Natural killer cell (primary cell): ENCODE results near the gene PPP1R16B. TPM values are rescaled to one million over a fixed set of nuclear protein-coding genes. Genes with fewer than 3 reads are reported as not detected.
A peak's percentile ranks its signal among the peaks of the same experiment; 100 is the strongest.

Experiments used
- ATAC-seq, 3 donors: fragments of 150-1000 bp in 2 of 3; fragments of 200-7000 bp in 1 of 3; cut with Tn5 transposase; 1 replicate in 1 of 3; 2 replicates in 2 of 3; pipeline ENCODE4 v1.10.0; 2021; ENCODE audit warnings: mild to moderate bottlenecking in 2 of 3, moderate library complexity in 2 of 3
- DNase-seq, 2 donors: peaks; one replicate each; pipeline versions ENCODE4 v3.0.0 to v3.0.0-alpha.2; 2013 to 2021; ENCODE audit warnings: mixed read lengths in 1 of 2
- H3K27ac ChIP-seq: one replicate; pipeline ENCODE4 v1.5.1; 2013; ENCODE audit warnings: mild to moderate bottlenecking, low read length
- H3K27me3 ChIP-seq: one replicate; pipeline ENCODE4 v1.6.1; 2013; ENCODE audit warnings: low read length; ENCODE audit not compliant: control insufficient read depth, insufficient read depth
- H3K36me3 ChIP-seq: one replicate; pipeline ENCODE4 v1.6.1; 2013; ENCODE audit warnings: low read length; ENCODE audit not compliant: control insufficient read depth, insufficient read depth
- H3K4me1 ChIP-seq: one replicate; pipeline ENCODE4 v1.6.1; 2013; ENCODE audit warnings: low read length; ENCODE audit not compliant: control insufficient read depth, insufficient read depth
- H3K4me3 ChIP-seq: one replicate; pipeline ENCODE4 v1.5.1; 2013; ENCODE audit warnings: low read length
- H3K9me3 ChIP-seq: one replicate; pipeline ENCODE4 v1.6.1; 2013; ENCODE audit warnings: low read length; ENCODE audit not compliant: control insufficient read depth, insufficient read depth
- H3K27ac Mint-ChIP-seq, 2 donors: one replicate each; pipeline ENCODE4 v1.8.0; 2022; ENCODE audit warnings: mild to moderate bottlenecking in 2 of 2, mixed read lengths in 2 of 2, moderate library complexity in 1 of 2
- H3K27me3 Mint-ChIP-seq, 2 donors: one replicate each; pipeline ENCODE4 v1.8.0; 2022; ENCODE audit warnings: low read depth in 2 of 2, mixed read lengths in 2 of 2
- H3K36me3 Mint-ChIP-seq: one replicate; pipeline ENCODE4 v1.8.0; 2022; ENCODE audit warnings: mixed read lengths
- H3K4me1 Mint-ChIP-seq, 2 donors: one replicate each; pipeline ENCODE4 v1.8.0; 2022; ENCODE audit warnings: mixed read lengths in 2 of 2
- H3K4me3 Mint-ChIP-seq: one replicate; pipeline ENCODE4 v1.8.0; 2022; ENCODE audit warnings: mild to moderate bottlenecking, moderate library complexity, mixed read lengths
- H3K9me3 Mint-ChIP-seq, 2 donors: one replicate each; pipeline ENCODE4 v1.8.0; 2022; ENCODE audit warnings: mixed read lengths in 2 of 2
- WGBS: methylation state at CpG from one replicate; pipeline ENCODE4 v1.1.7; 2013; ENCODE audit warnings: missing lambda C conversion rate; ENCODE audit not compliant: insufficient coverage; 5-methylcytosine and 5-hydroxymethylcytosine counted together
- intact Hi-C: fragments of 100-400 bp; cut with micrococcal nuclease; formaldehyde crosslinking; loops from one replicate; pipeline ENCODE4 v1.14.2; 2022
- total RNA-seq, 4 donors: library from RNA; stranded (reverse); fragments of 120-200 nt in 1 of 4; gene quantifications; one replicate each; pipeline versions ENCODE4 v1.2.3 to v1.2.4, GENCODE V29; 2013 to 2022
- TF ChIP-seq, protein P1 (sequence below): fragments of 200-600 bp; IDR thresholded peaks from one replicate; pipeline ENCODE4 v1.8.0; 2022; ENCODE audit warnings: antibody characterized with exemption

Gene PPP1R16B
- total RNA-seq, 3 donors from 2014 or later (not counting 1 experiment from before 2014, with no cell fraction given): 52.0 to 62.3 (median 53.7) TPM

DNA sequence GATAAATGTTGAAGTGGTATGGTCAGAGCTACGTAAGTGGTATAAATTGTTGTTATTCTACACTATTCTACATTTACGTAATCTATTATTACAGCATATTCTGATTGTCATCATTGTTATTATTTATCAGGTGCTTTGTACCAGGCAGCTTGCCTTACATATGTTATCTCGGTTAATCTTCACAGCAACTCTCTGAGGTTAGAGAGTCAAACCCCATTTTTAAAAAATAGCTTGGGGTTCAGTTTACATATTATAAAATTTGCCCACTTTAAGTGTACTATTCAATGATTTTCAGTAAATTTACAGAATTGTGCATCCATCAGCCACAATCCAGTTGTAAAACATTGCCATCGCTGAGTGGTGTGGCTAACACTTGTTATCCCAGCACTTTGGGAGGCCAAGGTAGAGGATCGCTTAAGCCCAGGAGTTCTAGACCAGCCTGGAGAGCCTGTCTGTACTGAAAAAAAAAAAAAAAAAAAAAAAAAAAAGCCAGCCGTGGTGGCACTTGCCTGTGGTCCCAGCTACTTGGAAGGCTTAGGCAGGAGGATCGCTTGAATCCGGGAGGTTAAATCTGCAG, 35.5 kb downstream of the PPP1R16B start:
- peak overlapping the region; percentile 89 to 92 for H3K27ac Mint-ChIP-seq
- intact Hi-C loops: loop anchor here (1.0 to 5.0 kb wide), 4 partner anchors 18 to 51 kb away; no protein-coding TSS in a partner anchor
- H3K4me1 ChIP-seq: peaks cover 40% of the 10 kb centered on the region
- peak overlapping the region; percentile 73 for H3K27ac ChIP-seq
- H3K27me3 Mint-ChIP-seq: no peaks in the 10 kb centered on the region
- no peaks in the 10 kb centered on the region for H3K9me3 Mint-ChIP-seq
- 49% methylated on average over 7 of the region's 8 CpGs for WGBS
- H3K36me3 Mint-ChIP-seq: peaks cover 7% of the 10 kb centered on the region
- TF ChIP-seq, protein P1, sequence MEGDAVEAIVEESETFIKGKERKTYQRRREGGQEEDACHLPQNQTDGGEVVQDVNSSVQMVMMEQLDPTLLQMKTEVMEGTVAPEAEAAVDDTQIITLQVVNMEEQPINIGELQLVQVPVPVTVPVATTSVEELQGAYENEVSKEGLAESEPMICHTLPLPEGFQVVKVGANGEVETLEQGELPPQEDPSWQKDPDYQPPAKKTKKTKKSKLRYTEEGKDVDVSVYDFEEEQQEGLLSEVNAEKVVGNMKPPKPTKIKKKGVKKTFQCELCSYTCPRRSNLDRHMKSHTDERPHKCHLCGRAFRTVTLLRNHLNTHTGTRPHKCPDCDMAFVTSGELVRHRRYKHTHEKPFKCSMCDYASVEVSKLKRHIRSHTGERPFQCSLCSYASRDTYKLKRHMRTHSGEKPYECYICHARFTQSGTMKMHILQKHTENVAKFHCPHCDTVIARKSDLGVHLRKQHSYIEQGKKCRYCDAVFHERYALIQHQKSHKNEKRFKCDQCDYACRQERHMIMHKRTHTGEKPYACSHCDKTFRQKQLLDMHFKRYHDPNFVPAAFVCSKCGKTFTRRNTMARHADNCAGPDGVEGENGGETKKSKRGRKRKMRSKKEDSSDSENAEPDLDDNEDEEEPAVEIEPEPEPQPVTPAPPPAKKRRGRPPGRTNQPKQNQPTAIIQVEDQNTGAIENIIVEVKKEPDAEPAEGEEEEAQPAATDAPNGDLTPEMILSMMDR: no peak
- ATAC-seq (peak; percentile 52 to 63 (median 62)), DNase-seq (peak in 1 of 2 donors; percentile 73)
- H3K9me3 ChIP-seq: no peaks in the 10 kb centered on the region
- no peaks in the 10 kb centered on the region for H3K27me3 ChIP-seq
- H3K4me3 Mint-ChIP-seq: peak overlapping the region; percentile 70
- H3K4me1 Mint-ChIP-seq: peaks cover 59% of the 10 kb centered on the region in 2 donors
- H3K4me3 ChIP-seq: no peak overlapping the region
- H3K36me3 ChIP-seq: peaks cover 17% of the 10 kb centered on the region

DNA sequence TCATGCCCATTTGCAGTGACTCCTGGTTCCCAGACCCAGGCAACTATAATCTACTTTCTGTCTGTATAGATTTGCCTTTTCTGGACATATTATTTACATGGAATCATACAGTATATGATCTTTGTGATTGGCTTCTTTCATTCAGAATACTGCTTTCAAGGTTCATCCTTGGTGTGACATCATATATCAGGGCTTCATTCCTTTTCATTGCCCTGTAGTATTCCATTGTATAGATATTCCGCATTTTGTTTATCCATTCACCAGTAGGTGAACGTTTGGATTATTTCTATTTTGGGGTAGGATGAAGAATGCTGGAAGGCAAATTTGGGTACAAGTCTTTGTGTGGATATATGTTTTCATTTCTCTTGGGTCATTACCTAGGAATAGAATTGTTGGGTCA, 36.1 kb downstream of the PPP1R16B start:
- peak overlapping the region; percentile 89 to 92 for H3K27ac Mint-ChIP-seq
- no peaks in the 10 kb centered on the region for H3K27me3 Mint-ChIP-seq
- intact Hi-C loops: loop anchor here (2.0 to 5.0 kb wide), 2 partner anchors 17 to 51 kb away; no protein-coding TSS in a partner anchor
- H3K4me3 Mint-ChIP-seq: peak overlapping the region; percentile 70
- H3K9me3 ChIP-seq: no peaks in the 10 kb centered on the region
- no peak for ATAC-seq
- peaks cover 40% of the 10 kb centered on the region for H3K4me1 ChIP-seq
- H3K4me3 ChIP-seq: no peak overlapping the region
- peaks cover 11% of the 10 kb centered on the region for H3K36me3 ChIP-seq
- no peaks in the 10 kb centered on the region for H3K9me3 Mint-ChIP-seq
- peaks cover 62 to 64% of the 10 kb centered on the region in 2 donors for H3K4me1 Mint-ChIP-seq
- TF ChIP-seq, protein P1: no peak
- no peak for DNase-seq
- H3K27me3 ChIP-seq: no peaks in the 10 kb centered on the region
- H3K27ac ChIP-seq: peak overlapping the region; percentile 73
- WGBS: 63% methylated on average over 1 of the region's 2 CpGs
- H3K36me3 Mint-ChIP-seq: peaks cover 6% of the 10 kb centered on the region

DNA sequence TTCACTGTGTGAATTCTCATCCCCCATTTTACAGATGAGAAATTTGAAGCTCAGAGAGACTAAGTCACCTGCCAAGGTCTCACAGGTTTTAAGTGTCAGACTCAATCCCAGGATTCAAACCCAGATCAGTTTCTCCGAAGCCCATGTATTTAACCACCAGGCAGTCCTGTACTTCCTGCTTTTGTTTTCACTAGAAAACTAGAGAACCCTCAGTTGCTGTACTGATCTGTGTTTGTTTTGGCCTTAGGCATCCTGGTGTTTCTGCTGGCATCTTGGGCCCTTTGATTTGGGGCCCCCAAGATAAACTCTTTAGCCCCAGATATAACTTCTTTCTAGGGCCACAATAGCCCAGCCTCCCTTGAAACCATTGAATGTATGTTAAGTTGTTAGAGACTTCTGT, 36.5 kb downstream of the PPP1R16B start:
- Histone ChIP-seq H3K27me3 (no peaks in the 10 kb centered on the region), H3K4me1 (peaks cover 40% of the 10 kb centered on the region), H3K4me3 (no peak overlapping the region), H3K36me3 (peaks cover 11% of the 10 kb centered on the region), H3K27ac (peak overlapping the region; percentile 73), H3K9me3 (no peaks in the 10 kb centered on the region)
- H3K4me3 Mint-ChIP-seq: peak overlapping the region; percentile 70
- H3K27ac Mint-ChIP-seq: peak overlapping the region; percentile 89 to 92
- ATAC-seq (peak in 1 of 3 donors; percentile 20), DNase-seq (peak in 1 of 2 donors; percentile 54)
- H3K4me1 Mint-ChIP-seq: peaks cover 62 to 64% of the 10 kb centered on the region in 2 donors
- intact Hi-C loops: loop anchor here (5.0 kb wide), 1 partner anchor 50 kb away; no protein-coding TSS in a partner anchor
- no peaks in the 10 kb centered on the region for H3K9me3 Mint-ChIP-seq
- 0% methylated on average over 1 of the region's 1 CpG for WGBS
- no peaks in the 10 kb centered on the region for H3K27me3 Mint-ChIP-seq
- peaks cover 1% of the 10 kb centered on the region for H3K36me3 Mint-ChIP-seq
- TF ChIP-seq, protein P1: no peak
